Esophagus (tissue), 2 donors: ENCODE results near the gene GEN1. TPM values are rescaled to one million over a fixed set of nuclear protein-coding genes. Genes with fewer than 3 reads are reported as not detected.

Source experiments
- H3K27ac ChIP-seq, 2 donors: one replicate each; pipeline ENCODE4 v1.5.1; 2013; ENCODE audit warnings: low read depth in 2 of 2, mild to moderate bottlenecking in 2 of 2, inconsistent platforms in 1 of 2, low read length in 1 of 2, moderate library complexity in 1 of 2
- H3K27me3 ChIP-seq, 2 donors: one replicate each; pipeline ENCODE4 v1.6.1; 2013; ENCODE audit warnings: low read length in 2 of 2, control low read depth in 1 of 2, mild to moderate bottlenecking in 1 of 2; ENCODE audit not compliant: insufficient read depth in 2 of 2, control insufficient read depth in 1 of 2
- H3K36me3 ChIP-seq, 2 donors: one replicate each; pipeline ENCODE4 v1.6.1; 2013; ENCODE audit warnings: low read length in 1 of 2; ENCODE audit not compliant: control insufficient read depth in 2 of 2, insufficient read depth in 2 of 2
- H3K4me1 ChIP-seq, 2 donors: one replicate each; pipeline ENCODE4 v1.6.1; 2013; ENCODE audit warnings: low read length in 1 of 2; ENCODE audit not compliant: control insufficient read depth in 2 of 2, insufficient read depth in 2 of 2
- H3K4me3 ChIP-seq, 2 donors: one replicate each; pipeline ENCODE4 v1.5.1; 2013; ENCODE audit warnings: low read length in 2 of 2, mild to moderate bottlenecking in 2 of 2, low read depth in 1 of 2, moderate library complexity in 1 of 2
- H3K9me3 ChIP-seq, 2 donors: one replicate each; pipeline ENCODE4 v1.6.1; 2013; ENCODE audit warnings: mild to moderate bottlenecking in 2 of 2, low read depth in 1 of 2, low read length in 1 of 2, moderate library complexity in 1 of 2; ENCODE audit not compliant: control insufficient read depth in 2 of 2, insufficient read depth in 1 of 2
- WGBS, 2 donors: extraction: QIAGEN DNeasy Blood & Tissue Kit; methylation state at CpG; one replicate each; pipeline ENCODE4 v1.1.7; 2013; 5-methylcytosine and 5-hydroxymethylcytosine counted together
- polyA plus RNA-seq, 2 donors: library from polyadenylated mRNA; stranded (reverse); fragments of 200-250 nt; gene quantifications; one replicate each; pipeline ENCODE4 v1.2.3, GENCODE V29; 2013
- donor health status: healthy with polysubstance abuse.
- donor health status: Bipolar disorder and iron deficiency.

Gene GEN1
- polyA plus RNA-seq, 2 donors: 3.3 to 11.1 TPM

GRCh38 chr2:17749753-17750438 lies 4.0 kb upstream of the GEN1 start:
- Histone ChIP-seq H3K4me3 (no peak overlapping the region), H3K4me1 (no peaks in the 10 kb centered on the region), H3K27ac (no peak overlapping the region), H3K27me3 (no peaks in the 10 kb centered on the region), H3K9me3 (no peaks in the 10 kb centered on the region), H3K36me3 (peaks cover 0 to 3% of the 10 kb centered on the region in 2 donors)
- WGBS, 2 donors: 76 to 81% methylated on average over 2 of the region's 2 CpGs

- H3K36me3 ChIP-seq: peaks cover 0 to 3% of the 10 kb centered on the region in 2 donors
- WGBS, 2 donors: 36 to 39% methylated on average over 3 of the region's 3 CpGs
- no peaks in the 10 kb centered on the region for H3K27me3 ChIP-seq
- peak overlapping the region in 1 of 2 donors; percentile 83 for H3K4me3 ChIP-seq
- no peaks in the 10 kb centered on the region for H3K9me3 ChIP-seq
- H3K27ac ChIP-seq: no peak overlapping the region
- H3K4me1 ChIP-seq: no peaks in the 10 kb centered on the region
These were observed 1.7 kb upstream of the GEN1 start for GRCh38 chr2:17752246-17752645.

- WGBS, 2 donors: 1% methylated on average over 65 to 70 of the region's 70 CpGs
- H3K4me1 ChIP-seq: no peaks in the 10 kb centered on the region
- H3K36me3 ChIP-seq: no peaks in the 10 kb centered on the region
- peak overlapping the region; percentile 95 to 100 for H3K27ac ChIP-seq
- peak overlapping the region; percentile 83 to 100 for H3K4me3 ChIP-seq
- H3K27me3 ChIP-seq: no peaks in the 10 kb centered on the region
- no peaks in the 10 kb centered on the region for H3K9me3 ChIP-seq
These were observed 791 bp upstream of the GEN1 start for GRCh38 chr2:17752892-17753802.

- Histone ChIP-seq H3K4me1 (no peaks in the 10 kb centered on the region), H3K27me3 (no peaks in the 10 kb centered on the region), H3K4me3 (peak overlapping the region; percentile 83 to 100), H3K27ac (peak overlapping the region in 1 of 2 donors; percentile 95), H3K9me3 (no peaks in the 10 kb centered on the region), H3K36me3 (no peaks in the 10 kb centered on the region)
- 14 to 16% methylated on average over 8 of the region's 8 CpGs for WGBS, 2 donors
These were observed 961 bp downstream of the GEN1 start for GRCh38 chr2:17754773-17755425.

GRCh38 chr2:17756668-17757067 lies 2.7 kb downstream of the GEN1 start:
- no peak overlapping the region for H3K27ac ChIP-seq
- no peaks in the 10 kb centered on the region for H3K4me1 ChIP-seq
- H3K36me3 ChIP-seq: no peaks in the 10 kb centered on the region
- H3K27me3 ChIP-seq: no peaks in the 10 kb centered on the region
- WGBS, 2 donors: 81 to 88% methylated on average over 6 of the region's 6 CpGs
- no peak overlapping the region for H3K4me3 ChIP-seq
- H3K9me3 ChIP-seq: no peaks in the 10 kb centered on the region

- Histone ChIP-seq H3K36me3 (no peaks in the 10 kb centered on the region), H3K9me3 (no peaks in the 10 kb centered on the region), H3K4me1 (no peaks in the 10 kb centered on the region), H3K27ac (no peak overlapping the region), H3K27me3 (no peaks in the 10 kb centered on the region), H3K4me3 (no peak overlapping the region)
- 46 to 51% methylated on average over 2 of the region's 2 CpGs for WGBS, 2 donors
These were observed 3.4 kb downstream of the GEN1 start for GRCh38 chr2:17757321-17757720.

GRCh38 chr2:17758118-17758517 lies 4.2 kb downstream of the GEN1 start:
- Histone ChIP-seq H3K36me3 (no peaks in the 10 kb centered on the region), H3K27ac (no peak overlapping the region), H3K4me1 (no peaks in the 10 kb centered on the region), H3K27me3 (no peaks in the 10 kb centered on the region), H3K4me3 (no peak overlapping the region), H3K9me3 (no peaks in the 10 kb centered on the region)
- 58 to 64% methylated on average over 3 of the region's 3 CpGs for WGBS, 2 donors

- H3K4me1 ChIP-seq: no peaks in the 10 kb centered on the region
- no peaks in the 10 kb centered on the region for H3K9me3 ChIP-seq
- H3K27ac ChIP-seq: no peak overlapping the region
- H3K36me3 ChIP-seq: no peaks in the 10 kb centered on the region
- no peak overlapping the region for H3K4me3 ChIP-seq
- H3K27me3 ChIP-seq: no peaks in the 10 kb centered on the region
- WGBS, 2 donors: 84 to 89% methylated on average over 2 of the region's 2 CpGs
These were observed 5.9 kb downstream of the GEN1 start for GRCh38 chr2:17759805-17760204.

- 97 to 100% methylated on average over 1 of the region's 1 CpG for WGBS, 2 donors
- no peaks in the 10 kb centered on the region for H3K4me1 ChIP-seq
These were observed 8.5 kb downstream of the GEN1 start for GRCh38 chr2:17762451-17762850.

More at GRCh38 chr2:17762451-17762850, 8.5 kb downstream of the GEN1 start:
- no peak overlapping the region for H3K27ac ChIP-seq
- H3K9me3 ChIP-seq: no peaks in the 10 kb centered on the region
- no peaks in the 10 kb centered on the region for H3K36me3 ChIP-seq
- H3K4me3 ChIP-seq: no peak overlapping the region
- no peaks in the 10 kb centered on the region for H3K27me3 ChIP-seq
